H1 (cell line): ENCODE measurements around the gene TBC1D24. TPM values are rescaled to one million over a fixed set of nuclear protein-coding genes. Genes with fewer than 3 reads are reported as not detected.

Source experiments
- BACH1 ChIP-seq: IDR thresholded peaks from 2 replicates; pipeline ENCODE4 v1.6.1; 2012; ENCODE audit warnings: low read length, improper control_type of control experiment
- BCL11A ChIP-seq, 2 experiments: IDR thresholded peaks; one replicate each; pipeline ENCODE4 v1.6.1; 2011; ENCODE audit warnings: low read depth in 2 of 2, low read length in 2 of 2, mild to moderate bottlenecking in 2 of 2
- CBX5 ChIP-seq: fragments of 300-800, 300-1000 bp; sonication (generic); IDR thresholded peaks from 2 replicates; pipeline ENCODE4 v1.7.1; 2016; ENCODE audit warnings: antibody characterized with exemption, low read length, low read depth
- CEBPB ChIP-seq: IDR thresholded peaks from 2 replicates; pipeline ENCODE4 v1.6.1; 2012; ENCODE audit warnings: low read depth, low read length
- CREB1 ChIP-seq: IDR thresholded peaks from 2 replicates; pipeline ENCODE4 v1.6.1; 2012; ENCODE audit warnings: inconsistent platforms
- EP300 ChIP-seq, 2 experiments: IDR thresholded peaks; 1 replicate in 1 of 2; 2 replicates in 1 of 2; pipeline ENCODE4 v1.6.1; 2011 to 2012; ENCODE audit warnings: low read depth in 2 of 2, low read length in 2 of 2, mild to moderate bottlenecking in 2 of 2, borderline replicate concordance in 1 of 2, inconsistent platforms in 1 of 2, moderate library complexity in 1 of 2
- FOSL1 ChIP-seq: IDR thresholded peaks from 2 replicates; pipeline ENCODE4 v1.6.1; 2011; ENCODE audit warnings: mild to moderate bottlenecking, low read depth, low read length, moderate library complexity; ENCODE audit not compliant: insufficient read depth
- HDAC2 ChIP-seq, 2 experiments: fragments of 300-600 bp in 1 of 2; sonication (generic) in 1 of 2; IDR thresholded peaks; 2 replicates each; pipeline ENCODE4 v1.6.1; 2011 to 2012; ENCODE audit warnings: low read depth in 2 of 2, low read length in 2 of 2, mild to moderate bottlenecking in 2 of 2, moderate library complexity in 2 of 2, borderline replicate concordance in 1 of 2, inconsistent platforms in 1 of 2
- HDAC6 ChIP-seq: IDR thresholded peaks from one replicate; pipeline ENCODE4 v1.7.1; 2012; ENCODE audit warnings: low read depth, mild to moderate bottlenecking, inconsistent platforms, low read length, moderate library complexity
- JUN ChIP-seq: IDR thresholded peaks from 2 replicates; pipeline ENCODE4 v1.6.1; 2011; ENCODE audit warnings: low read depth, mild to moderate bottlenecking, improper control_type of control experiment, low read length
- KDM5A ChIP-seq: fragments of 200-600 bp; IDR thresholded peaks from 2 replicates; pipeline ENCODE4 v1.7.1; 2012; ENCODE audit warnings: mild to moderate bottlenecking, low read length, inconsistent platforms, mixed read lengths
- PHF8 ChIP-seq: fragments of 200-600 bp; sonication (generic); conservative IDR thresholded peaks from 2 replicates; pipeline ENCODE4 v1.7.1; 2012; ENCODE audit warnings: low read depth, mild to moderate bottlenecking, inconsistent platforms, low read length, moderate library complexity
- POU5F1 ChIP-seq: IDR thresholded peaks from 2 replicates; pipeline ENCODE4 v1.6.1; 2011; ENCODE audit warnings: low read depth, mild to moderate bottlenecking, low read length, moderate library complexity
- RAD21 ChIP-seq, 2 experiments: IDR thresholded peaks in 1 of 2; conservative IDR thresholded peaks in 1 of 2; 2 replicates each; pipeline ENCODE4 v1.6.1; 2011; ENCODE audit warnings: low read depth in 2 of 2, low read length in 2 of 2, improper control_type of control experiment in 1 of 2, inconsistent platforms in 1 of 2, mild to moderate bottlenecking in 1 of 2, moderate library complexity in 1 of 2
- RBBP5 ChIP-seq: IDR thresholded peaks from 2 replicates; pipeline ENCODE4 v1.7.1; 2012; ENCODE audit warnings: low read depth, mild to moderate bottlenecking, inconsistent platforms, low read length, moderate library complexity, borderline replicate concordance
- RFX5 ChIP-seq: IDR thresholded peaks from 2 replicates; pipeline ENCODE4 v1.6.1; 2011; ENCODE audit warnings: low read depth, low read length, improper control_type of control experiment, borderline replicate concordance
- RNF2 ChIP-seq: fragments of 200-900, 300-1000 bp; sonication (generic); IDR thresholded peaks from 2 replicates; pipeline ENCODE4 v1.7.1; 2016; ENCODE audit warnings: borderline replicate concordance, low read depth, mild to moderate bottlenecking, antibody characterized with exemption, low read length; ENCODE audit not compliant: poor library complexity, severe bottlenecking; ENCODE audit errors: missing control alignments
- SIRT6 ChIP-seq: IDR thresholded peaks from one replicate; pipeline ENCODE4 v1.7.1; 2012; ENCODE audit warnings: low read length, inconsistent platforms
- SP2 ChIP-seq: IDR thresholded peaks from 2 replicates; pipeline ENCODE4 v1.6.1; 2012; ENCODE audit warnings: mild to moderate bottlenecking, low read length, inconsistent platforms
- TBP ChIP-seq: IDR thresholded peaks from 2 replicates; pipeline ENCODE4 v1.6.1; 2011; ENCODE audit warnings: low read depth, low read length, improper control_type of control experiment
- polyA plus RNA-seq, 7 experiments: library from polyadenylated mRNA; depleted of rRNA in 3 of 7; stranded (reverse) in 5 of 7; unstranded in 2 of 7; fragments of >200 nt in 5 of 7; fragments of 200-250 nt in 2 of 7; gene quantifications; 1 replicate in 5 of 7; 2 replicates in 1 of 7; 4 replicates in 1 of 7; pipeline versions ENCODE4 v1.2.1 to v1.2.3, GENCODE V29; 2011 to 2013; ENCODE audit warnings: missing spikeins in 2 of 7, mixed read lengths in 2 of 7
- total RNA-seq: library from RNA; stranded (reverse); fragmentation: NEBNext Ultra II Directional; extraction: Animal tissue kit (Norgen Biotek cat#: 25700); gene quantifications from 2 replicates; pipeline ENCODE4 v1.2.1, GENCODE V29; 2021
- TF ChIP-seq, protein P1 (sequence below), 3 experiments: IDR thresholded peaks; 1 replicate in 2 of 3; 2 replicates in 1 of 3; pipeline versions ENCODE4 v1.5.1 to v1.6.1; 2011; ENCODE audit warnings: low read length in 3 of 3, mild to moderate bottlenecking in 3 of 3, inconsistent platforms in 2 of 3, low read depth in 1 of 3, moderate library complexity in 1 of 3; ENCODE audit not compliant: insufficient read depth in 1 of 3; ENCODE audit errors: control extremely low read depth in 1 of 3

The TBC1D24 gene
- total and polyA plus RNA-seq, 2 of the 8 experiments (the other 6 are each of a cell fraction or from before 2014, with no cell fraction given), result 8.7 to 21.5 TPM

DNA sequence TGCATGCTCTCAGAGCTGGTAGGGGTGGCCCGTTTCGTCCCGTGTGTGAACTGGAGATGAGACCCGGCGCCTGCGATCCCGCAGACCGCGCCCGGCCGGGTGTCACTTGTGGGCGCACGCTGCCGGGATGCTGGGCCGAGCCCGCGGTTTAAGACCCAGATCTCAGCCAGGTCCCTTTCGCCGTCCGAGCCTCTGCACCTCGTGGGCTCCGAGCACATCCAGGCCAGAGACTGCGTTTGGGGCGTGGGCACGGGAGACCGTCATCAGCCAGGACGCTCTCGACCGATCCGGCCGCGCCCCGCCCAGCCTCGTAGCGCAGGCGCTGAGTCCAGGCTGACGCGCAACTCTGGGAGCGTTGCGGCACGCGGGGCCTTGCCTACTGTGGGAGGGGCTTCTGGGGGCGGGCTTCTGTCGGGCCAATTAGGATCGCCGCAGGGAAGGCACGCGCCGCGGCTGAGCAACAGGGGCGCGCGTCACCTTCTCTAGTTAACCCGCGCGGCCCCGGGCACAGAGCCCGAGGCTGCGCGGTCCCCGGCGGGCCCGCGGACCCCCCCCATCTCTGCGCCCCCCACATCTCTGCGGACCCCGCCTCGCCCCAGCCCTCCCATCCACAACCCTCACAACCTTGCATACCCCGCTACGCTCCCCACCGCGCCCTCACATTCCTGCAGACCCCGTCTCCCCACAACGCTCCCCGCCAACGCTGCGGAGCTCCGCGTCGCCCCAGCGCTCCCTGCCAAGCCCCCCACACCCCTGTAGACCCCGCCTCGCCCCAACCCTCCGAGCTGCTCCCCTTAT is 57.0 kb downstream of the TBC1D24 start (continued):
- TF ChIP-seq RBBP5 (no peak), RFX5 (no peak), TBP (peak; percentile 34; the same call in 1 of the 2 replicates), RNF2 (no peak), BCL11A (IDR thresholded peaks at IDR 0.05; ENCODE audit: low read depth in 2 of 2, low read length in 2 of 2) (no peak), CEBPB (no peak), CREB1 (peak; percentile 73; the same call in 1 of the 2 replicates), KDM5A (no peak), SP2 (no peak), RAD21 (IDR thresholded peaks at IDR 0.05 in 1 of 2, conservative IDR thresholded peaks at IDR 0.05 in 1 of 2; ENCODE audit: low read depth in 2 of 2, low read length in 2 of 2) (no peak), CBX5 (no peak), JUN (no peak), FOSL1 (no peak), POU5F1 (no peak), EP300 (IDR thresholded peaks at IDR 0.05; ENCODE audit: borderline replicate concordance in 1 of 2, low read depth in 2 of 2, low read length in 2 of 2) (peak in 1 of 2 experiments; percentile 21; a peak in 1 of 3 replicates), PHF8 (peak; percentile 38; the same call in 1 of the 2 replicates), SIRT6 (no peak), HDAC6 (no peak), BACH1 (no peak), HDAC2 (IDR thresholded peaks at IDR 0.05; ENCODE audit: borderline replicate concordance in 1 of 2, low read depth in 2 of 2, low read length in 2 of 2) (0 out of 4 replicates have a peak, but pooled peaks of 1 of the 2 experiments have one; percentile 10)
- TF ChIP-seq, protein P1, sequence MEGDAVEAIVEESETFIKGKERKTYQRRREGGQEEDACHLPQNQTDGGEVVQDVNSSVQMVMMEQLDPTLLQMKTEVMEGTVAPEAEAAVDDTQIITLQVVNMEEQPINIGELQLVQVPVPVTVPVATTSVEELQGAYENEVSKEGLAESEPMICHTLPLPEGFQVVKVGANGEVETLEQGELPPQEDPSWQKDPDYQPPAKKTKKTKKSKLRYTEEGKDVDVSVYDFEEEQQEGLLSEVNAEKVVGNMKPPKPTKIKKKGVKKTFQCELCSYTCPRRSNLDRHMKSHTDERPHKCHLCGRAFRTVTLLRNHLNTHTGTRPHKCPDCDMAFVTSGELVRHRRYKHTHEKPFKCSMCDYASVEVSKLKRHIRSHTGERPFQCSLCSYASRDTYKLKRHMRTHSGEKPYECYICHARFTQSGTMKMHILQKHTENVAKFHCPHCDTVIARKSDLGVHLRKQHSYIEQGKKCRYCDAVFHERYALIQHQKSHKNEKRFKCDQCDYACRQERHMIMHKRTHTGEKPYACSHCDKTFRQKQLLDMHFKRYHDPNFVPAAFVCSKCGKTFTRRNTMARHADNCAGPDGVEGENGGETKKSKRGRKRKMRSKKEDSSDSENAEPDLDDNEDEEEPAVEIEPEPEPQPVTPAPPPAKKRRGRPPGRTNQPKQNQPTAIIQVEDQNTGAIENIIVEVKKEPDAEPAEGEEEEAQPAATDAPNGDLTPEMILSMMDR (IDR thresholded peaks at IDR 0.05; ENCODE audit: control extremely low read depth in 1 of 3, insufficient read depth in 1 of 3, low read depth in 1 of 3, low read length in 3 of 3), result no peak
